Adrenal gland (tissue), 19 donors: Measurements from ENCODE around the gene MFAP3. TPM values are rescaled to one million over a fixed set of nuclear protein-coding genes. Genes with fewer than 3 reads are reported as not detected.

Source experiments
- DNase-seq, 7 donors: peaks; one replicate each; pipeline ENCODE4 v3.0.0-alpha.2; 2019 to 2020
- H3K27ac ChIP-seq, 5 donors: fragments of 200-600 bp; sonication (generic) in 4 of 5; 1 replicate in 3 of 5; 2 replicates in 2 of 5; pipeline versions ENCODE4 v1.5.1 to v1.8.0; 2016 to 2020; ENCODE audit warnings: mild to moderate bottlenecking in 1 of 5
- H3K27me3 ChIP-seq: fragments of 200-600 bp; 2 replicates; pipeline ENCODE4 v1.8.0; 2021
- H3K36me3 ChIP-seq, 2 donors: fragments of 200-600 bp; replicated peaks in 1 of 2; 1 replicate in 1 of 2; 2 replicates in 1 of 2; pipeline versions ENCODE4 v1.5.1 to v1.8.0; 2018 to 2022
- H3K4me1 ChIP-seq, 2 donors: fragments of 200-600 bp; replicated peaks in 1 of 2; 1 replicate in 1 of 2; 2 replicates in 1 of 2; pipeline versions ENCODE4 v1.5.1 to v1.8.0; 2018 to 2021
- H3K4me3 ChIP-seq, 4 donors: fragments of 200-600 bp; sonication (generic) in 3 of 4; one replicate each; pipeline ENCODE4 v1.5.1; 2016 to 2018
- H3K9me3 ChIP-seq, 3 donors: fragments of 200-600 bp; sonication (generic) in 1 of 3; replicated peaks in 1 of 3; 1 replicate in 2 of 3; 2 replicates in 1 of 3; pipeline versions ENCODE4 v1.5.1 to v1.8.0; 2016 to 2021
- CTCF ChIP-seq, 6 experiments: fragments of 450-650 bp in 4 of 6; fragments of 200-600 bp in 2 of 6; sonication (generic) in 1 of 6; IDR thresholded peaks; 1 replicate in 5 of 6; 2 replicates in 1 of 6; pipeline versions ENCODE4 v1.5.1 to v1.8.0; 2016 to 2021; ENCODE audit warnings: antibody characterized with exemption in 6 of 6, mild to moderate bottlenecking in 2 of 6, moderate library complexity in 1 of 6
- POLR2A ChIP-seq, 2 donors: fragments of 450-650 bp; IDR thresholded peaks; one replicate each; pipeline ENCODE4 v1.6.1; 2017; ENCODE audit warnings: antibody characterized with exemption in 2 of 2, mild to moderate bottlenecking in 2 of 2, moderate library complexity in 1 of 2
- WGBS, 4 donors: extraction: QIAGEN DNeasy Blood & Tissue Kit in 2 of 4; methylation state at CpG; one replicate each; pipeline versions ENCODE4 v1.1.5 to v1.1.7; 2013 to 2017; 5-methylcytosine and 5-hydroxymethylcytosine counted together
- intact Hi-C, 2 donors: fragments of 100-400 bp; cut with DNase I; formaldehyde crosslinking; loops; one replicate each; pipeline versions ENCODE4 v1.14.1 to v1.15.0; 2022 to 2023
- long read RNA-seq, 10 donors: library from polyadenylated mRNA in 3 of 10; unstranded in 2 of 10; stranded (forward) in 1 of 10; transcript quantifications; one replicate each; pipeline ENCODE4 v2.0.0 and lab custom pipeline, GENCODE V29; 2021 to 2026
- polyA plus RNA-seq, 3 donors: library from polyadenylated mRNA; stranded (reverse); fragments of 200-250 nt in 2 of 3; fragments of 350-450 nt in 1 of 3; fragmentation: Illumina TruSeq in 1 of 3; extraction: RNeasy Lipid Tissue Mini Kit (QIAGEN cat#74804) in 1 of 3; gene quantifications; one replicate each; pipeline ENCODE4 v1.2.3, GENCODE V29; 2013 to 2014
- total RNA-seq, 9 donors: library from RNA; depleted of rRNA in 4 of 9; stranded (reverse); fragments of >200 nt in 4 of 9; fragments of 120-200 nt in 1 of 9; fragmentation: NEBNext Ultra II Directional in 1 of 9; extraction: Animal tissue kit (Norgen Biotek cat#: 25700) in 1 of 9; gene quantifications; one replicate each; pipeline versions ENCODE4 v1.1.0 to v1.2.4, GENCODE V29; 2013 to 2023
- donor health status: healthy with polysubstance abuse.
- donor health status: Bipolar disorder and iron deficiency.
- donor health status: DM: yes; HTN: yes; CAD: no.
- donor health status: DM: no; HTN: no; CAD: no.
- donor health status: DM: no; HTN: no; CAD: no.
- donor health status: DM: yes; HTN: yes; CAD: no.

MFAP3 gene
- 10 to 100 TPM; 23.4 to 55.4 (median 33.2) TPM for total RNA-seq
- polyA plus RNA-seq, result 10 to 100 TPM in 1 of 3 donors, 1 to 10 TPM in 2; 1.4 to 26.6 (median 2.2) TPM
- long read RNA-seq, donor 1, partial matches to known transcripts, result 5 of 9 reads
- long read RNA-seq, donor 1, other reads (novel, unspliced or antisense), result 0 of 9 reads
- long read RNA-seq, donor 2, partial matches to known transcripts, result 0 of 5 reads
- long read RNA-seq, donor 2, other reads (novel, unspliced or antisense), result 0 of 5 reads
- long read RNA-seq, donor 3, transcript MFAP3-212 (3 exons, 643 nt), result major isoform, 13 of 13 reads
- long read RNA-seq, donor 3, partial matches to known transcripts, result 0 of 13 reads
- long read RNA-seq, donor 3, other reads (novel, unspliced or antisense), result 0 of 13 reads
- long read RNA-seq, donor 4, partial matches to known transcripts, result 1 of 4 reads
- long read RNA-seq, donor 4, other reads (novel, unspliced or antisense), result 3 of 4 reads
- long read RNA-seq, donor 5, transcript MFAP3-212 (3 exons, 643 nt), result major isoform, 10 of 21 reads
- long read RNA-seq, donor 5, partial matches to known transcripts, result 2 of 21 reads
- long read RNA-seq, donor 5, other reads (novel, unspliced or antisense), result 8 of 21 reads
- long read RNA-seq, donor 6, partial matches to known transcripts, result 1 of 3 reads
- long read RNA-seq, donor 6, other reads (novel, unspliced or antisense), result 1 of 3 reads
- long read RNA-seq, donor 7, partial matches to known transcripts, result 0 of 1 reads
- long read RNA-seq, donor 7, other reads (novel, unspliced or antisense), result 0 of 1 reads
- long read RNA-seq, donor 8, transcript MFAP3-212 (3 exons, 643 nt), result major isoform, 5 of 5 reads
- long read RNA-seq, donor 8, partial matches to known transcripts, result 0 of 5 reads
- long read RNA-seq, donor 8, other reads (novel, unspliced or antisense), result 0 of 5 reads
- long read RNA-seq, donor 9, partial matches to known transcripts, result 0 of 4 reads
- long read RNA-seq, donor 9, other reads (novel, unspliced or antisense), result 0 of 4 reads
- long read RNA-seq, donor 10, result 0 reads

- H3K36me3 ChIP-seq, result no peaks in the 10 kb centered on the region
- peak; percentile 82 to 92 (median 88) for DNase-seq
- H3K27ac ChIP-seq, result peak within 1 kb of the TSS; percentile 1 to 91 (median 80)
- peak within 1 kb of the TSS; percentile 33 to 91 (median 70) for H3K4me3 ChIP-seq
- 1 to 2% (median 1%) methylated on average over 12 to 51 of the region's 51 CpGs for WGBS, 4 donors
- intact Hi-C loops, result no loop called here
- no peaks in the 10 kb centered on the region for H3K27me3 ChIP-seq
- H3K9me3 ChIP-seq, result no peaks in the 10 kb centered on the region
- peaks cover 12 to 47% of the 10 kb centered on the region in 2 donors for H3K4me1 ChIP-seq
- TF ChIP-seq CTCF (IDR thresholded peaks at IDR 0.05), result no peak
- peak; percentile 56 to 79 for TF ChIP-seq POLR2A (IDR thresholded peaks at IDR 0.05)
Measured at GRCh38 chr5:154038707-154039457, at the start of gene MFAP3, which contains the start of gene FAM114A2. MFAP3 (plus strand) TSS chr5:154038967; CDS start chr5:154049723, 10,756 bp downstream. FAM114A2 (minus strand) TSS chr5:154038910; CDS start chr5:154034953, 3,957 bp downstream.

- Histone ChIP-seq H3K4me1 (no peaks in the 10 kb centered on the region), H3K9me3 (no peaks in the 10 kb centered on the region), H3K27ac (no peak overlapping the region), H3K36me3 (no peaks in the 10 kb centered on the region), H3K4me3 (no peak overlapping the region), H3K27me3 (no peaks in the 10 kb centered on the region)
- DNase-seq, result no peak
- intact Hi-C loops, result no loop called here
- TF ChIP-seq CTCF (IDR thresholded peaks at IDR 0.05) (no peak), POLR2A (IDR thresholded peaks at IDR 0.05) (no peak)
Measured at GRCh38 chr5:153991168-153991567, 47.6 kb upstream of the MFAP3 start.

GRCh38 chr5:153998010-153998409 is 40.8 kb upstream of the MFAP3 start:
- intact Hi-C loops, result no loop called here

More at GRCh38 chr5:153998010-153998409, 40.8 kb upstream of the MFAP3 start:
- Histone ChIP-seq H3K36me3 (no peaks in the 10 kb centered on the region), H3K27me3 (no peaks in the 10 kb centered on the region), H3K27ac (no peak overlapping the region), H3K9me3 (no peaks in the 10 kb centered on the region), H3K4me1 (peaks cover 0 to 5% of the 10 kb centered on the region in 2 donors), H3K4me3 (no peak overlapping the region)
- WGBS, 4 donors, result 56 to 64% (median 57%) methylated on average over 1 of the region's 1 CpG
- no peak for DNase-seq
- TF ChIP-seq POLR2A (IDR thresholded peaks at IDR 0.05) (no peak), CTCF (IDR thresholded peaks at IDR 0.05) (no peak)
